Upper lobe of left lung (tissue), 6 donors: ENCODE data around the gene GABRA5. TPM values are rescaled to one million over a fixed set of nuclear protein-coding genes. Genes with fewer than 3 reads are reported as not detected.

Experiments used
- ATAC-seq, 2 donors: fragments of 200-7000 bp; cut with Tn5 transposase; one replicate each; pipeline ENCODE4 v1.9.1; 2022; ENCODE audit warnings: mild to moderate bottlenecking in 2 of 2, moderate library complexity in 2 of 2; ENCODE audit not compliant: low FRiP score in 2 of 2
- DNase-seq, 2 donors: peaks; one replicate each; pipeline ENCODE4 v3.0.0-alpha.2; 2019 to 2020
- H3K27ac ChIP-seq, 4 donors: fragments of 200-600 bp; sonication (generic); one replicate each; pipeline ENCODE4 v1.5.1; 2016 to 2019
- H3K27me3 ChIP-seq, 4 donors: fragments of 200-600 bp; sonication (generic); one replicate each; pipeline ENCODE4 v1.5.1; 2017 to 2019
- H3K36me3 ChIP-seq, 4 donors: fragments of 200-600 bp; sonication (generic); one replicate each; pipeline ENCODE4 v1.5.1; 2016 to 2019
- H3K4me1 ChIP-seq, 4 donors: fragments of 200-600 bp; sonication (generic); one replicate each; pipeline ENCODE4 v1.5.1; 2018 to 2019
- H3K4me3 ChIP-seq, 4 donors: fragments of 200-600 bp; sonication (generic); one replicate each; pipeline ENCODE4 v1.5.1; 2017 to 2019; ENCODE audit warnings: mild to moderate bottlenecking in 2 of 4, moderate library complexity in 1 of 4
- H3K9me3 ChIP-seq, 4 donors: fragments of 200-600 bp; sonication (generic); one replicate each; pipeline ENCODE4 v1.5.1; 2018 to 2019
- EP300 ChIP-seq, 4 donors: sonication (generic); formaldehyde crosslinking; IDR thresholded peaks; one replicate each; pipeline ENCODE4 v1.5.1; 2017; ENCODE audit warnings: antibody characterized with exemption in 4 of 4, control low read depth in 2 of 4
- POLR2A ChIP-seq, 4 donors: fragments of 450-650 bp; IDR thresholded peaks; one replicate each; pipeline ENCODE4 v1.5.1; 2016 to 2017; ENCODE audit warnings: antibody characterized with exemption in 4 of 4, mild to moderate bottlenecking in 2 of 4
- POLR2AphosphoS5 ChIP-seq, 2 donors: sonication (generic); formaldehyde crosslinking; IDR thresholded peaks; one replicate each; pipeline ENCODE4 v1.5.1; 2017; ENCODE audit warnings: antibody characterized with exemption in 2 of 2
- WGBS, 2 donors: methylation state at CpG; one replicate each; pipeline ENCODE4 v1.1.5; 2017 to 2018; 5-methylcytosine and 5-hydroxymethylcytosine counted together
- total RNA-seq, 6 donors: library from RNA; depleted of rRNA in 4 of 6; stranded (reverse); fragments of >200 nt in 4 of 6; gene quantifications; one replicate each; pipeline versions ENCODE4 v1.1.0 to v1.2.1, GENCODE V29; 2016 to 2021
- TF ChIP-seq, protein P1 (sequence below), 6 experiments: fragments of 450-650 bp in 4 of 6; fragments of 200-600 bp in 2 of 6; sonication (generic) in 2 of 6; IDR thresholded peaks; one replicate each; pipeline ENCODE4 v1.5.1; 2016 to 2019; ENCODE audit warnings: antibody characterized with exemption in 6 of 6
- donor health status: DM: no; HTN: no; CAD: no; lungs with moderate emphysema.
- donor health status: DM: no; HTN: yes; CAD: no; lungs with severe emphysema.

GABRA5 gene
- total RNA-seq, 6 donors from 2014 or later, result 0.30 TPM; not detected in 5

DNA sequence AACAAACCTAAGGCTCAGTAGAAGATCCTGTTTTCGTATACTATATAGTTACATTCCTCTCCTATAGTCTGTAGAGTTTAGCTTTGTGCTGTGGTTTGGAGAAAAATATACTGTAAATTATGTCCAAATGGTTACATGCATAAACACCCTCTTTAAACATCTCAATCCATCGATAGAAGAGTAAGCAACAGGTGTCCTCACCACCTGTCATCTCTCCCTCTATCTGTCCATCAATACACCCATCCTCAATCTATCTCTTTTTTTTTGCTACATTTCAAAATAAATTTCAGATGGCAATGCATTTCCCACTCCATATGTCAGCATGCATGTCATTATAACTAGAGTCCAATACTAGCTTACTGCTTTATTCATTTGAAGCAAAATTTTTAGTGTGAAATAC, 83.1 kb downstream of the GABRA5 start:
- Histone ChIP-seq H3K27ac (no peak overlapping the region), H3K4me3 (no peak overlapping the region), H3K9me3 (peaks cover 0 to 13% (median 5%) of the 10 kb centered on the region in 4 donors), H3K36me3 (no peaks in the 10 kb centered on the region), H3K4me1 (no peaks in the 10 kb centered on the region), H3K27me3 (no peaks in the 10 kb centered on the region)
- DNase-seq, result no peak
- no peak for ATAC-seq
- WGBS, 2 donors, result 68 to 72% methylated on average over 2 of the region's 2 CpGs
- TF ChIP-seq EP300 (IDR thresholded peaks at IDR 0.05), result no peak
- TF ChIP-seq, protein P1, sequence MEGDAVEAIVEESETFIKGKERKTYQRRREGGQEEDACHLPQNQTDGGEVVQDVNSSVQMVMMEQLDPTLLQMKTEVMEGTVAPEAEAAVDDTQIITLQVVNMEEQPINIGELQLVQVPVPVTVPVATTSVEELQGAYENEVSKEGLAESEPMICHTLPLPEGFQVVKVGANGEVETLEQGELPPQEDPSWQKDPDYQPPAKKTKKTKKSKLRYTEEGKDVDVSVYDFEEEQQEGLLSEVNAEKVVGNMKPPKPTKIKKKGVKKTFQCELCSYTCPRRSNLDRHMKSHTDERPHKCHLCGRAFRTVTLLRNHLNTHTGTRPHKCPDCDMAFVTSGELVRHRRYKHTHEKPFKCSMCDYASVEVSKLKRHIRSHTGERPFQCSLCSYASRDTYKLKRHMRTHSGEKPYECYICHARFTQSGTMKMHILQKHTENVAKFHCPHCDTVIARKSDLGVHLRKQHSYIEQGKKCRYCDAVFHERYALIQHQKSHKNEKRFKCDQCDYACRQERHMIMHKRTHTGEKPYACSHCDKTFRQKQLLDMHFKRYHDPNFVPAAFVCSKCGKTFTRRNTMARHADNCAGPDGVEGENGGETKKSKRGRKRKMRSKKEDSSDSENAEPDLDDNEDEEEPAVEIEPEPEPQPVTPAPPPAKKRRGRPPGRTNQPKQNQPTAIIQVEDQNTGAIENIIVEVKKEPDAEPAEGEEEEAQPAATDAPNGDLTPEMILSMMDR (IDR thresholded peaks at IDR 0.05), result no peak
- TF ChIP-seq POLR2AphosphoS5 (IDR thresholded peaks at IDR 0.05), result no peak
- TF ChIP-seq POLR2A (IDR thresholded peaks at IDR 0.05), result no peak

DNA sequence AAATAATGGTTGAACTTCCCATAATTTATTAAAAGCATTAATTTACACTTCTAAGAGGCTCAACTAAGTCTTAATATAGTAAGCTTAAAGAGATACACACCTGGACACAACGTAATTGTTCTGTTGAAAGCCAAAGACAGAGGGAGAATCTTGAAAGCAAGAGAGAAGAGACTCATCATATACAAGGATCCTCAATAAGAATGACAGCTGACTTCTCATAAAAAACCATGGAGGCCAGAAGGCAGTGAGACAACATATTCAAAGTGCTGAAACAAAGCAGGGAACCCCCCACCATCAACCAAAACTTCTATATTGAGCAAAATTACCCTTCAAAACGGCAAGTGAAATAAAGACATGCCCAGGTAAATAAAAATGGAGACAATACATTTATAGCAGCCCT, 87.5 kb downstream of the GABRA5 start:
- H3K4me3 ChIP-seq, result no peak overlapping the region
- no peaks in the 10 kb centered on the region for H3K27me3 ChIP-seq
- no peak for ATAC-seq
- peaks cover 0 to 13% (median 5%) of the 10 kb centered on the region in 4 donors for H3K9me3 ChIP-seq
- no peaks in the 10 kb centered on the region for H3K36me3 ChIP-seq
- no peak overlapping the region for H3K27ac ChIP-seq
- 51 to 55% methylated on average over 2 of the region's 2 CpGs for whole genome bisulfite sequencing, 2 donors
- no peaks in the 10 kb centered on the region for H3K4me1 ChIP-seq
- TF ChIP-seq POLR2AphosphoS5 (IDR thresholded peaks at IDR 0.05), result no peak
- no peak for TF ChIP-seq EP300 (IDR thresholded peaks at IDR 0.05)
- no peak for TF ChIP-seq POLR2A (IDR thresholded peaks at IDR 0.05)
- TF ChIP-seq, protein P1 (IDR thresholded peaks at IDR 0.05), result no peak
- DNase-seq, result no peak

DNA sequence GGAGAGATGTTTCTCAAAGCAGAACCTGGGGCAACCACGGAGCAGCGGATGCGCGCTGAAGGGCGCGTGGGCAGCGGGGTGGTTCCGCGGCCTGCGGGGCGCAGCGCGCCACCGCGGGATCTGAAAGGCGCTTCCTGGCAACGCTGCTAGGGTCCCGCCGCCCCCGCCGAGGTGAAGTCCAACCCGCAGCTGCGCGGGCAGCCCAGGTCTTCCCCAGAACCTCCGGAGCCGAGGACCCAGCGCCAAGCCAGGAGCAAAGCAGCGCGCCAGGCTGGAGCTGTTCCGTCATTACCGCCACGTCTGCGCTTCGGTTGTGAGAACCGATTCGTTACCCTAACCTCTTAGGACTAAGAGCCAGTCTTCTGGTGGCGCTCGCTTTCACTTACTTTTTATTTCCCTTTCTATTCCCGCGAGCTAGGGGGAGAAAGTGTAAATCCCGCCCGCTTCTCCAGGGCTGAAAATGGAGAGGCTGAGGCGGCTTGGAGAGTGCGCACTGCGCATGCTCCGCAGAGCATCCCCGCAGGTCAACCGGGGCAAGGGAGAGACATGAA, 100.9 kb downstream of the GABRA5 start:
- ATAC-seq (no peak), DNase-seq (peak in 1 of 2 donors; percentile 78)
- H3K27ac ChIP-seq, result no peak overlapping the region
- no peaks in the 10 kb centered on the region for H3K9me3 ChIP-seq
- 5 to 8% methylated on average over 20 to 42 of the region's 48 CpGs for whole genome bisulfite sequencing, 2 donors
- peaks cover 0 to 16% (median 0%) of the 10 kb centered on the region in 4 donors for H3K4me1 ChIP-seq
- no peak overlapping the region for H3K4me3 ChIP-seq
- peaks cover 0 to 11% (median 1%) of the 10 kb centered on the region in 4 donors for H3K27me3 ChIP-seq
- TF ChIP-seq POLR2AphosphoS5 (IDR thresholded peaks at IDR 0.05) (no peak), POLR2A (IDR thresholded peaks at IDR 0.05) (no peak), EP300 (IDR thresholded peaks at IDR 0.05) (no peak)
- TF ChIP-seq, protein P1 (IDR thresholded peaks at IDR 0.05), result no peak
- no peaks in the 10 kb centered on the region for H3K36me3 ChIP-seq

DNA sequence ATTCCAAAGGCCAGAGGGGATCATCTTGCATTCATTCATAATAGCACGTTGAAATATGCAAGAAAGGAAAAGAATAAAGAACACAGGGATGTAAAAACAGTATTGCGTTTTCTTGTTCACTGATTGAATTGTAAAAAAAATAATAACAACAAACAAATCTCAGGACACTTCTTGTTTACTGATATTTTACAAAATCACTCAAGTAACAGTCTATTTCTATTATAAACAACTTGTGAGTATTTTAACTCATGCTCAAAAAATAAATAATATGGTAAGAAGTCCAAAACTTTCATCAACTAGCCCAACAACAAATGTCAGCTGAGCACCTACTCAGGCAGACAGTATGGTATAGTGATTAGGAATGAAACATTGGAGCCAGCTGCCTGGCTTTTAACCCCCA, 101.9 kb downstream of the GABRA5 start:
- no peaks in the 10 kb centered on the region for H3K9me3 ChIP-seq
- no peak for ATAC-seq
- H3K4me1 ChIP-seq, result peaks cover 0 to 16% (median 0%) of the 10 kb centered on the region in 4 donors
- no peak overlapping the region for H3K4me3 ChIP-seq
- no peak for TF ChIP-seq POLR2A (IDR thresholded peaks at IDR 0.05)
- no peak for TF ChIP-seq POLR2AphosphoS5 (IDR thresholded peaks at IDR 0.05)
- TF ChIP-seq EP300 (IDR thresholded peaks at IDR 0.05), result no peak
- TF ChIP-seq, protein P1 (IDR thresholded peaks at IDR 0.05), result no peak
- DNase-seq, result no peak
- H3K36me3 ChIP-seq, result no peaks in the 10 kb centered on the region
- WGBS, 2 donors, result 51 to 55% methylated on average over 2 of the region's 2 CpGs
- no peak overlapping the region for H3K27ac ChIP-seq
- peaks cover 0 to 11% (median 1%) of the 10 kb centered on the region in 4 donors for H3K27me3 ChIP-seq

DNA sequence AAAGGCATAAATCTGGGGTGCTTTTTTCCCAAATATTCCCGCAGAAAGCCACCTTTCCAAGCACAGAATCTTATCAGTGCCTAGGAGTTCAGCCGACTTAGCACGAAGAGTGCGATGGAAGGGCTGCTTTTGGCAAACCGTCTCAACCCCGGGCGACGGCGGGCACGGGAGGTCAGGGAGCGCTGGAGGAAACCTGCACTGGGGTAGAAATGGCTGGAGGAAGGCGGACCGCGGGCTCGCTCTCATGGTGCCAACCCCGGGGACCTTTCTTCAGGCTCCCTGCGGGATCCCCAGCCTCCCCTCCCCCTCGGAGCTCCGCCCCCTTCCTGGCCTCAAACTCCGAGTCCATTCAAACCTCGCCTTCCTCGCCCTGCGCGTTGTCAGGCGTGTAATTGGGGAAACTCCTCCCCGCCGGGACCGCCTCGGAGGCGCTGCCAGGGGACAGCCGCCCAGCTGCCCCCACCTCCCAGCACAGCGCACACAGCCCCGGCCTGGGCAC, 103.9 kb downstream of the GABRA5 start, which contains the start of gene GABRG3:
Gene GABRG3 (plus strand): TSS at position 470 of the 499 bp plus-strand sequence.
- peaks cover 0 to 11% (median 1%) of the 10 kb centered on the region in 4 donors for H3K27me3 ChIP-seq
- DNase-seq (peak in 1 of 2 donors; percentile 44), ATAC-seq (no peak)
- H3K4me1 ChIP-seq, result peaks cover 0 to 16% (median 0%) of the 10 kb centered on the region in 4 donors
- peak within 1 kb of the TSS in 1 of 4 donors; percentile 13 for H3K4me3 ChIP-seq
- 3 to 6% methylated on average over 11 to 24 of the region's 33 CpGs for whole genome bisulfite sequencing, 2 donors
- no peaks in the 10 kb centered on the region for H3K9me3 ChIP-seq
- no peak within 1 kb of the TSS for H3K27ac ChIP-seq
- TF ChIP-seq, protein P1 (IDR thresholded peaks at IDR 0.05), result no peak
- TF ChIP-seq POLR2A (IDR thresholded peaks at IDR 0.05), result no peak
- no peak for TF ChIP-seq EP300 (IDR thresholded peaks at IDR 0.05)
- no peak for TF ChIP-seq POLR2AphosphoS5 (IDR thresholded peaks at IDR 0.05)
- H3K36me3 ChIP-seq, result no peaks in the 10 kb centered on the region
